Ishikawa (cell line): Measurements from ENCODE around the gene EMILIN3.

Experiments
- CEBPB ChIP-seq: IDR thresholded peaks from 2 replicates; pipeline ENCODE4 v1.6.1; 2012
- EGR1 ChIP-seq: IDR thresholded peaks from 2 replicates; pipeline ENCODE4 v1.6.1; 2012
- FOXM1 ChIP-seq: IDR thresholded peaks from 2 replicates; pipeline ENCODE4 v1.6.1; 2012; ENCODE audit warnings: low read depth, borderline replicate concordance
- RAD21 ChIP-seq: IDR thresholded peaks from 2 replicates; pipeline ENCODE4 v1.6.1; 2012; ENCODE audit warnings: low read depth
- TCF12 ChIP-seq: IDR thresholded peaks from 2 replicates; pipeline ENCODE4 v1.6.1; 2012; ENCODE audit warnings: low read depth
- TEAD4 ChIP-seq: IDR thresholded peaks from 2 replicates; pipeline ENCODE4 v1.6.1; 2012

DNA sequence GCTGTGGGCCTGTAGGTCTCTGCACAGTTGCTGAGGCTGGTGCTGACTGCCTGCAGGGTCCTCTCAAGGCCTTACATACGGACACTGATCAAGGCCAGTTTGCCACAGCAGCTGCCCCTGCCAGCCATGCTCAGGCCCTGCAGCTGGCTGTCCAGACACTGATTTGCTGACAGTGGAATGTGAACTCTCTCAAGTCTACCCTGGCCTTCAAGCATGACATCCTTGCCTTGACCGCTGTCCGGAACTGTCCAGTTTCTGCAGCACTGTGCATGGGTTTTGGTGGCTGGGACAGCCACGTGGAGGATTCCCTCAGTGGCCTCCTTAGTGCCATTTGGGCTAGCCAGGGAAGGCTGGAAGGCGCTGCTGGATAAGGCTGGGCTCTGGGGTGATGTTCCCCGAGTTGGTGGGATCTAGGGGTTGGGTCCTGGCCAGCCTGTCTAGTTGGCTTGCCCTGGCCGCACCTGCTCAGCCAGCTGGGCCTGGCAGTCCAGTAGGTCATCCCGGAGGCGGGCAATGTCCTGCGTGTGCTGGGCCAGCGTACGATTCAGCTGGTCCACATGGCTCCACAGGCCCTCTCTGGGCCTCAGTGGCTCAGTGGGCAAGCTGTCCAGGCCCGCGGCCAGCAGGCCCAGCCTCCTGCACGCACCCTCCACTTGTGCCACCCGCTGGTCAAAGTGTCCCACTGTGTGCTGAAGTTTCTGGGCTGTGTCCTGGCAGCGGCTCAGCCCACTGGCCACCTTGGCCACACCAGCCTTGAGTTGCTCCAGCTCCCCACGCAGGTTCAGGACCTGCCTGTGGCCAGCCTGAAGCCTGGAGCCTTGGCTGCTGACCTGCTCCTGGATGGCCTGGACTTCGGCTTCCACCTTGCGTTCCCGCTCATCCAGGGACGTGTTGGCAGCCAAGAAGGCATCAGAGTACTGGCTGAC is 5.5 kb downstream of the EMILIN3 start:
- TF ChIP-seq EGR1, result no peak
- no peak for TF ChIP-seq CEBPB
- no peak for TF ChIP-seq RAD21
- no peak for TF ChIP-seq TCF12
- TF ChIP-seq FOXM1, result no peak
- no peak for TF ChIP-seq TEAD4
